Stomach (tissue), 9 donors: ENCODE results near the gene SLC36A1. TPM values are rescaled to one million over a fixed set of nuclear protein-coding genes. Genes with fewer than 3 reads are reported as not detected.
"Not testable (repeated sequence)": the region's sequence is repeated elsewhere in the genome, so short reads cannot be mapped to it uniquely, and the experiment has no call there.

Experiments
- DNase-seq, 2 donors: peaks; one replicate each; pipeline versions ENCODE4 v3.0.0 to v3.0.0-alpha.2; 2013 to 2019
- H3K27ac ChIP-seq, 5 donors: fragments of 200-600 bp in 4 of 5; sonication (generic) in 4 of 5; one replicate each; pipeline ENCODE4 v1.5.1; 2013 to 2019; ENCODE audit warnings: mild to moderate bottlenecking in 1 of 5, moderate library complexity in 1 of 5
- H3K27me3 ChIP-seq, 3 donors: fragments of 200-600 bp; sonication (generic); one replicate each; pipeline ENCODE4 v1.5.1; 2017 to 2019; ENCODE audit warnings: mixed run types in 1 of 3
- H3K36me3 ChIP-seq, 4 donors: fragments of 200-600 bp; sonication (generic); 1 replicate in 3 of 4; 2 replicates in 1 of 4; pipeline ENCODE4 v1.5.1; 2016 to 2019
- H3K4me1 ChIP-seq, 4 donors: fragments of 200-600 bp; sonication (generic); one replicate each; pipeline ENCODE4 v1.5.1; 2016 to 2019
- H3K4me3 ChIP-seq, 4 donors: fragments of 200-600 bp; sonication (generic) in 3 of 4; one replicate each; pipeline ENCODE4 v1.5.1; 2016 to 2019; ENCODE audit warnings: mild to moderate bottlenecking in 1 of 4
- H3K9me3 ChIP-seq, 4 donors: fragments of 200-600 bp; sonication (generic); one replicate each; pipeline ENCODE4 v1.5.1; 2016 to 2019
- CTCF ChIP-seq, 7 experiments: fragments of 450-650 bp in 4 of 7; fragments of 200-600 bp in 3 of 7; sonication (generic) in 3 of 7; IDR thresholded peaks; one replicate each; pipeline ENCODE4 v1.5.1; 2016 to 2019; ENCODE audit warnings: antibody characterized with exemption in 7 of 7, control low read depth in 2 of 7, mild to moderate bottlenecking in 1 of 7
- EP300 ChIP-seq: sonication (generic); formaldehyde crosslinking; IDR thresholded peaks from one replicate; pipeline ENCODE4 v1.6.1; 2017; ENCODE audit warnings: antibody characterized with exemption
- POLR2A ChIP-seq, 4 donors: fragments of 450-650 bp; IDR thresholded peaks; one replicate each; pipeline ENCODE4 v1.6.1; 2016; ENCODE audit warnings: antibody characterized with exemption in 4 of 4, control low read depth in 2 of 4, mild to moderate bottlenecking in 1 of 4, moderate library complexity in 1 of 4
- POLR2AphosphoS5 ChIP-seq, 3 donors: sonication (generic); formaldehyde crosslinking; IDR thresholded peaks; one replicate each; pipeline ENCODE4 v1.6.1; 2016; ENCODE audit warnings: antibody characterized with exemption in 3 of 3
- WGBS, 5 donors: extraction: QIAGEN DNeasy Blood & Tissue Kit in 3 of 5; methylation state at CpG; one replicate each; pipeline versions ENCODE4 v1.1.5 to v1.1.7; 2013 to 2018; 5-methylcytosine and 5-hydroxymethylcytosine counted together
- intact Hi-C: fragments of 100-400 bp; cut with DNase I; formaldehyde crosslinking; loops from one replicate; pipeline ENCODE4 v1.15.1; 2023; ENCODE audit warnings: low total_unique reads
- polyA plus RNA-seq, 3 donors: library from polyadenylated mRNA; stranded (reverse); fragments of 200-250 nt; gene quantifications; one replicate each; pipeline ENCODE4 v1.2.3, GENCODE V29; 2013
- total RNA-seq, 5 donors: library from RNA; depleted of rRNA; stranded (reverse); fragments of >200 nt; gene quantifications; one replicate each; pipeline versions ENCODE4 v1.1.0 to v1.2.3, GENCODE V29; 2014 to 2016
- donor health status: healthy with polysubstance abuse.
- donor health status: Bipolar disorder and iron deficiency.
- donor health status: healthy.

Gene SLC36A1
- total and polyA plus RNA-seq, 8 donors: 1.2 to 27.8 (median 6.2) TPM

- peaks cover 0 to 9% (median 0%) of the 10 kb centered on the region in 3 donors for H3K27me3 ChIP-seq
- DNase-seq: no peak
- intact Hi-C loops: no loop called here
- no peak overlapping the region for H3K4me3 ChIP-seq
- no peak overlapping the region for H3K27ac ChIP-seq
- no peaks in the 10 kb centered on the region for H3K36me3 ChIP-seq
- no peaks in the 10 kb centered on the region for H3K4me1 ChIP-seq
- 5 to 41% (median 16%) methylated on average over 4 to 8 of the region's 8 CpGs for WGBS, 5 donors
- H3K9me3 ChIP-seq: no peaks in the 10 kb centered on the region
- TF ChIP-seq CTCF (IDR thresholded peaks at IDR 0.05): no peak
- TF ChIP-seq EP300: no peak
- TF ChIP-seq POLR2AphosphoS5 (IDR thresholded peaks at IDR 0.05): no peak
- no peak for TF ChIP-seq POLR2A (IDR thresholded peaks at IDR 0.05)
Measured at GRCh38 chr5:151424892-151425523, 22.4 kb upstream of the SLC36A1 start.

DNA sequence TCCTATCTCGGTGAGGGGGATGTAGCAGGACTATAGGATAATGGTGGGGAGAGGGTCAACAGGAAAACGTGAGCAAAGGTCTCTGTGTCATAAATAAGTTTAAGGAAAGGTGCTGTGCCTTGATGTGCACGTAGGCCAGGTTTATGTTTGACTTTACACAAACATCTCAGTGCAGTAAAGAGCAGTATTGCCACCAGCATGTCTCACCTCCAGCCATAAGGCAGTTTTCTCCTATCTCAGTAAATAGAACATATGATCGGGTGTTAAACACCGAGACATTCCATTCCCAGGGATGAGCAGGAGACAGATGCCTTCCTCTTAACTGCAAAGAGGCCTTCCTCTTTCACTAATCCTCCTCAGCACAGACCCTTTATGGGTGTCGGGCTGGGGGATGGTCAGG, 21.1 kb upstream of the SLC36A1 start:
- H3K27ac ChIP-seq, H3K9me3 ChIP-seq, intact Hi-C loops, DNase-seq, H3K27me3 ChIP-seq, H3K36me3 ChIP-seq, H3K4me1 ChIP-seq, H3K4me3 ChIP-seq: not testable (repeated sequence)
- WGBS, 5 donors: 26 to 47% (median 41%) methylated on average over 6 of the region's 6 CpGs

DNA sequence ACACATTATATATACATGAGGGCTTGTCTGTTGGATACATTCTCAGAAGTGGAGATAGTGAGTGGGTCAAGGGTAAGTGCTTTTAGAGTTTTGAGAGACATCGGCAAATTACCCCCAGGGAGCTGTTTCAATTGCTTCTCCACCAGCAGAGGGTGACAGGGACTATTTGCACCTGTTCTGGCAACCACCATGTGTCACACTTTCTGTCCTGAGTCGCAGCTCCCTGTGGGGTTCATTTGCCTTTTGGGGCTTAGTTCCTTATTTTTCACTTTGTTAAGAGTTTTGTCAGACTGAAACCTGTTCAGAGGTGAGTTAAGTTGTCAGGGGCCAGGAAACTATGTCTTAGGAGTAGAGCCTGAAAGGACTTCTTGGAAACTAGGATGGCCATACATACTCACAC, 20.1 kb upstream of the SLC36A1 start:
- TF ChIP-seq CTCF (IDR thresholded peaks at IDR 0.05) (no peak), POLR2A (IDR thresholded peaks at IDR 0.05) (no peak), EP300 (no peak), POLR2AphosphoS5 (IDR thresholded peaks at IDR 0.05) (no peak)
- Histone ChIP-seq H3K36me3 (no peaks in the 10 kb centered on the region), H3K27ac (no peak overlapping the region), H3K4me1 (no peaks in the 10 kb centered on the region), H3K9me3 (no peaks in the 10 kb centered on the region), H3K27me3 (peaks cover 0 to 9% (median 0%) of the 10 kb centered on the region in 3 donors), H3K4me3 (no peak overlapping the region)
- DNase-seq: no peak
- intact Hi-C loops: no loop called here
- 58 to 74% (median 70%) methylated on average over 2 of the region's 2 CpGs for WGBS, 5 donors

DNA sequence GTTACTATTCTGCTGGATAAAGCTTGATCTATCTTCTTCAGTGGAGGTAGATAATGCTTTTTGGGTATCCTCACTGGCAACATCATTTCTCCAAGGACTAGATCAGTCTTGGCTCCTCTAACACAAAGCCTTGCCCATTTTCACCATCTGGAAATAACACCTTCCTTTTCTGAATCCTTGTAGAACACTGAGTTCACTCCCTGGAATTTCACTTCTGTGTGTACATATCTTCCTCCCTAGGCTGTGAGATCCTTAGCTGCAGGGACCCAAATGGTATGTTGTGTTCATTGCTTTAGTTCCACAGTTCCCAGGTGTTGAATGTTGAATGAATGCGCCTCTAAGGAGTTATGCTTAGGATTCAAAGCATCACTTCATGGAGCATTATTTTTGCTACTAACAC, 16.7 kb upstream of the SLC36A1 start:
- Histone ChIP-seq H3K4me3 (no peak overlapping the region), H3K27ac (no peak overlapping the region), H3K9me3 (peaks cover 0 to 6% (median 0%) of the 10 kb centered on the region in 4 donors), H3K4me1 (no peaks in the 10 kb centered on the region), H3K36me3 (no peaks in the 10 kb centered on the region), H3K27me3 (no peaks in the 10 kb centered on the region)
- DNase-seq: no peak
- 93 to 100% (median 100%) methylated on average over 1 of the region's 1 CpG for WGBS, 5 donors
- intact Hi-C loops: no loop called here
- TF ChIP-seq POLR2A (IDR thresholded peaks at IDR 0.05) (no peak), EP300 (no peak), CTCF (IDR thresholded peaks at IDR 0.05) (no peak), POLR2AphosphoS5 (IDR thresholded peaks at IDR 0.05) (no peak)

DNA sequence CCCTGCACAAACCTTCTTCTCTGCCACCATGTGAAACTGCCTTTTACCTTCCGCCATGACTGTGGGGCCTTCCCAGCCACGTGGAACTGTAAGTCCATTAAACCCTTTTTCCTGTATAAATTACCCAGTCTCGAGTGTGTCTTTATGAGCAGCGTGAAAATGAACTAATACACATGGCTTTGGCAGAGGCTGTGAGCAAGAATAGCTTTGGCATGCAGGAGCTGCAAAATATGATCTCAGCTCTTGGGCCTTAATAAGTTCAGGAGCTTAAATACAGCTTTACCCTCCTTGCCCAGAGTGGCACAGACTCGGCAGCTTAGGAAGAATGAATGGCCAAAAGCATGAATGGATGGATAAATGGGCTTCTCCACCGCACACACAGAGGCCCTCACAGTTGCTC, 15.7 kb upstream of the SLC36A1 start:
- TF ChIP-seq EP300 (no peak), CTCF (IDR thresholded peaks at IDR 0.05) (no peak), POLR2A (IDR thresholded peaks at IDR 0.05) (no peak), POLR2AphosphoS5 (IDR thresholded peaks at IDR 0.05) (no peak)
- 67 to 83% (median 82%) methylated on average over 6 of the region's 6 CpGs for WGBS, 5 donors
- intact Hi-C loops: no loop called here
- H3K27me3 ChIP-seq: no peaks in the 10 kb centered on the region
- H3K4me3 ChIP-seq: no peak overlapping the region
- H3K9me3 ChIP-seq: peaks cover 0 to 6% (median 0%) of the 10 kb centered on the region in 4 donors
- H3K4me1 ChIP-seq: no peaks in the 10 kb centered on the region
- H3K27ac ChIP-seq: no peak overlapping the region
- no peaks in the 10 kb centered on the region for H3K36me3 ChIP-seq
- no peak for DNase-seq
